ENCODE measurements around the gene UBE2J1.

DNA sequence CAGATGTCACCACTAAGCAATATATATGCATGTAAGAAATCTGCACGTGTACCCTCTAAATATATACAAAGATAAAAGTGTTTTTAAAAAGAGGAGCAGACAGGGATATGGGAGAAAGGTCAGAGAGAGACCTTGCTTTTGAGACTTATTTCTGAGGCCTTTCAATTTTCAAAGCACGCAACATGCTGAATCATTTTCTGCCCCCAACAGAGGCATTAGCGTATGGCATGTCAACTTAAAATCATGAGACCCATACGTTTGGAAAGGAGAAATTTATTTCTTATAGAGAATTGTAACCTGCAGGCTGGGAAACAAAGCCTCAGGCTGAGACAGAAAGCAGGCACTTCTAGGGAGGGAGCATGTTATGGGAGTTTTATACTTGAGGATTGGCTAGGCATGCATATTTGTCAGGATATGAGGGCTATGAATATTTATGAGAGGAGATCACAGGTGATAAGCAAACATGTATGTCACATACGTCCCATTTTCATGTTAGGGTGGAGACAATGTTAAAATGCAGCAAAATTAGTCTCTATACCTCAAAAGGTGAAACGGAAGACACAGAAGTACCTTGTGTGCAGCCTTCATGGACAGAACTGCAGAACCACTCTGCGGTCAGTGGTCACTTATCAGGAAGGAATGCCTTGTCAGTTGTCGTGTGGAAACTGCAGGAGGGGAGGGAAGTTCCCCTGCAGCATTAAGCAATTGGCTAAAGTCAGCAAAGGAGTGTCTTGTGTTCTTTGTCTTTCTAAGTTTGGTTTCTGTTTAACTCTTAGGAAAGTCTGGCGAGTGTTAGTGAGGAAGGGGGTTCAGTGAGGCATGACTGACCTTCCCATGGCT is 31.2 kb downstream of the UBE2J1 start:
- TF ChIP-seq CTCF (IDR thresholded peaks at IDR 0.05; ENCODE audit: low read length) (no peak), EZH2 (IDR thresholded peaks at IDR 0.05; ENCODE audit: borderline replicate concordance, low read length) (no peak)
